ENCODE measurements around the gene PFN3.

Gene PFN3

DNA sequence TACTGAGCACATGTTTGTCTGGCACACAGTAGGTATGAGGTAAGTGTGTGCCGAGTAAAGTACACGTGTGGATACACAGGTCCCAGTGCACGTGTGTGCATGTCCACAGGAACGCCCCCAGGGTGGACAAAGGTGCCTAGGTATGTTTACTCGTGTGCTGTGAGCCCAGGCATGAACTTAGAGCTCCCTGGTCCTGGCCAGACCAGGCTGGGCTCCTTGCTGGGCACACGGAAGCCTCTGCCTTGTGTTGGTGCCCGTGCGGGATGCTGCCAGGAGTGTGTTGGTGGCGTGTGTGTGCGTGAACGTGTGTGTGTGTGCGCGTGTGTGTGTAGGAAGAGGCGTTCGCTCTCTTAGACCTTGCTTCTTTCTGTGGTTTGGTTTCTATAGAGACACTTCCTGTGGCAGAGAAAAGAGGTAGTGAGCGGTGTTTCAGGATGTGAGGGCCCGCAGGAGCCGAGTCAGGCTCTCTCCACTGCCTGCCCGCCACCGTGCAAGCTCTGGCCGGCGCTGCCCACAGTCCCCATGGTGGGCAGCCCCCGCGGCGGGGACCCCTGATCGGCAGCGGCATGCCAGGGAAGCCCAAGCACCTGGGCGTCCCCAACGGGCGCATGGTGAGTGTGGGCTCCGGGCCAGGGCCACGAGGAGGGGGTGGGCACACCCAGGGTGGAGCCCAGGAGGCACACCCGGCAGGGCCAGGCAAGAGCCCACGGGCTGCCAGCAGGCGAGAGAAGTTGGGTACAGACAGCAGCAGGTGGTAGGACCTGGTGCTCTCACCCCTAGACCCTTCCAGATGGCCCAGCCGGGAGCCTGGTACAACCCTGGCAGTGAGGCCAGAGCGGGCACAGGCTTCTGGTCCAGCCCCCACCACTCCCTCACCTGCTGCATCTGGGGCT, 42.8 kb downstream of the PFN3 start, which contains the start of gene RGS14:
Gene RGS14, plus strand, starts transcription at position 466 of the 893 bp plus-strand sequence. Its CDS starts 101 bp downstream, at position 567.
- DNase-seq, result peak; percentile 91

DNA sequence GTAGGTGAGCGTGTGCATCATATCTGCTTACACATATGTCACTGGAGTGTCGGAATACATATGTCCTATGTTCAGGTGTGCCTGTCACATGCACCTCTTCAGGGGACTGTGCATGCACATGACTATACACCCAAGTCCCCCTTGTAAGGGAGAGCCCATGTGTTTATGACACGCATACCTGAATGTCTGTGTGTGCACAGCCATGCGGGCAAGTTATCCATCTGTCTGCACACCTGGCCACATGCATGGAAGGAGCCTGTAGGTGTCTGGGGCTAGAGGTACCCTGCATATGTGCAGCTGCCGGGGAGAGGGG, 43.4 kb downstream of the PFN3 start:
- no peak for DNase-seq

DNA sequence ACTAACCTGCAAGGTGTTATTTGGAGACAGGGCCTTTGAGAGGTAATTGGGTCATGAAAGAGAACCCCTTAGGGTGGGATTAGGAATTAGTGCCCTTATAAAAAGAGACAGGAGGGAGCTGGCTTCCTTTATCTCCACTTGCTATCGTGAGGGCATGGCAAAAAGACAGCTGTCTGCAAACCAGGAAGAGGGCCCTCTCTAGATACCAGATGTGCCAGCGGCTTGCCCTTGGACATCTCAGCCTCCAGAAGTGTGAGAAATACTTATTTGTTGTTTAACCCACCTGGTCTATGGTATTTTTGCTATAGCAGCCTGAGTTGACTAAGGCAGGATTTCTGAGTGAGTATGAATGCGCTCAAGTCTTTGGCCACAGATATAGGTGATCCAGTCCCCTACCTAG, 43.7 kb downstream of the PFN3 start:
- DNase-seq, result no peak

DNA sequence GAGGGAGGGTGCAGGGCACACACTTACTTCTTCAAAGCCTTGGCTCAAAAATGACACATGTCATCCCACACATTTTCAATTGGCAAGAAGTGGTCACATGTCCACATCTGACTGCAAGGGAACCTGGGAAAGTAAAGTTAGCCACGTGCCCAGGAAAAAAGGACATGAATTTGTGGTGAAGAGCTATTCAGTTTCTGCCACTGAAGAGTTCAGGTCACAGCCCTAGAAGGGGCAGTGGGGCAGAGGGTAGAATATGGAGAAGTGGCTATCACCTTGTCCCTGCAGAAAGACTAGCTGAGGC, 44.6 kb downstream of the PFN3 start:
- no peak for DNase-seq

DNA sequence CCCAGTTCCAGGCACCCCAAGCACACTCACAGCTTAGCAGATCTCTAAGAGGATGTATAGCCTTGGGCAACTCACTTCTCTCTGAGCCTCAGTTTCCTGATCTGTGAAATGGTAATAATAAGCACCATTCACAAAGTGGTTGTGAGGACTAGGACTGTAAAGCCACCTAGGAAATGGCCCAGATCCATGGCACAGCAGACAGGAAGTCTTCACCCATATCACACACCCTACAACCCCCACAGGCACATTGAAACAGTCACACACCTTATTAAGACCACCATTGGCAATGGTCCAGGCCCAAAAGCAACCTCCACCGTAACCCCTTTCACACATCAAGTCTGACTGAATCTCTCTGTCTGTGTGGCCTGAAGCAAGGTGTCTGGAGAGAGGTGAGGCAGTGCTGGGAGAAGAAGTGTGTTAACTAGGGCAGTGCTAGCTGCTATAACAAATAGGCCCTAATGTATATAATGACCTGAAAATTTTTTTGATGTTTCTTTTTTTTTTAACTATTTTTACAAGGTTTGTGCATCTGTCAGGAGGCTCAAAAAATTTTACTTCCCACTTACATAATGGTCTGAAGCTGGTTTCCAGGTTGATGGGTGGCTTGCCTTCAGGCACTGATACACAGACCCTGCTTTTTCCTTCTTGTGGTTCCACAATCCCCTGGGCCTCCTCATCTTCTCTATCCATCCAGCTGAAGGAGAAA, 45.1 kb downstream of the PFN3 start:
- DNase-seq, result no peak

DNA sequence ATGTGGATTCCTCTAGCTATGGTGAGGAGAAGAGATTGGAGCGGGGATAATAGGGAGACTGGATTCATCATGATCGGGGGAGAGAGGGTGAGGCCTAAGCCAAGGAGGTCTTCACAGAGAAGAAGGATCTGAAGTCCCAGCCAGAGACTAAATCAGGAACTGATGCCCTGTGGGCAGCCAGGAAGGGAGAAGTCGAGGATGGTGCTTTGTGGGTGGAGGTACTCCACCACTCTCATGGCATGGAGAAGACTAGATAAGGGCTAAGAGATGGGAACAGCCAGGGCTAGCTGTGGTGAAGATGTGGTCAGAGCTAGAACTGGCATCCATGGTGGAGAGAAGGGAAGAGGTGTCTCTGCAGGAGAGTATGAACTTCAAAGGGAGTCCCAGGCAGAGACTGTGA, 45.8 kb downstream of the PFN3 start:
- no peak for DNase-seq

DNA sequence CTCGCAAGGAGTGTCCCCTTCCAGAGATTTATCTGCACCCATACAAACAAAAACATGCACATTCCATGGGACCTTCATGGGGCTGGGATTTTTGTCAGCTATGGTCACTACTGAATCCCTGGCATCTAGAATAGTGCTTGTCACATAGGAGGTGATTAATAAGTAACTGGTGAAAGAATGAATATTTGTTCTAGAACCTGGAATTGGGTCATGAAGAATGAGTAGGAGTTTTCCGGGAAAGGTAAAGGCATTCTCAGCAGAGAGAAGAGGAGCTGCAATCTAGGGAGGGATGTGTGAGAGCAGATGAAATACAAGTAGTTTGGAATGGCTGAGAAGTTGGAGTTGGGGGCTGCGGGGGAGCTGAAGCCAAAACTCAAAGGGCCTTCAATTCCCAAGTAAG, 46.2 kb downstream of the PFN3 start:
- no peak for DNase-seq

DNA sequence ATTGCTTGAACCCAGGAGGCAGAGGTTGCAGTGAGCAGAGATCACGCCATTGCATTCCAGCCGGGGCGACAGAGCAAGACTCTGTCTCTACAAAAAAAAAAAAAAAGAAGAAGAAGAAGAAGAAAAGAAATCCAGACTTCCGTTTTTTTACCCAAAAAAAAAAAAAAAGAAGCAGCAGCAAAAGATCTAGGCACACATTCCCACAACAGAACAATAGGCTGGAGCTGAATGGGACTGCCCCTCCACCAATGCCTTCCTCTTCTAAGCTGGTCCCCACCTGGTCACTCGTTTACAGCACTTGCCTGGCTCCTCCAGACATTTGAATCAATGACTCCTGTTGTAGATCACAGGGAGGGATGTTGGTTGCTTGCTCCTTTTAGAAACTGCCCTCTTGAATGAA, 47.4 kb downstream of the PFN3 start:
- no peak for DNase-seq

DNA sequence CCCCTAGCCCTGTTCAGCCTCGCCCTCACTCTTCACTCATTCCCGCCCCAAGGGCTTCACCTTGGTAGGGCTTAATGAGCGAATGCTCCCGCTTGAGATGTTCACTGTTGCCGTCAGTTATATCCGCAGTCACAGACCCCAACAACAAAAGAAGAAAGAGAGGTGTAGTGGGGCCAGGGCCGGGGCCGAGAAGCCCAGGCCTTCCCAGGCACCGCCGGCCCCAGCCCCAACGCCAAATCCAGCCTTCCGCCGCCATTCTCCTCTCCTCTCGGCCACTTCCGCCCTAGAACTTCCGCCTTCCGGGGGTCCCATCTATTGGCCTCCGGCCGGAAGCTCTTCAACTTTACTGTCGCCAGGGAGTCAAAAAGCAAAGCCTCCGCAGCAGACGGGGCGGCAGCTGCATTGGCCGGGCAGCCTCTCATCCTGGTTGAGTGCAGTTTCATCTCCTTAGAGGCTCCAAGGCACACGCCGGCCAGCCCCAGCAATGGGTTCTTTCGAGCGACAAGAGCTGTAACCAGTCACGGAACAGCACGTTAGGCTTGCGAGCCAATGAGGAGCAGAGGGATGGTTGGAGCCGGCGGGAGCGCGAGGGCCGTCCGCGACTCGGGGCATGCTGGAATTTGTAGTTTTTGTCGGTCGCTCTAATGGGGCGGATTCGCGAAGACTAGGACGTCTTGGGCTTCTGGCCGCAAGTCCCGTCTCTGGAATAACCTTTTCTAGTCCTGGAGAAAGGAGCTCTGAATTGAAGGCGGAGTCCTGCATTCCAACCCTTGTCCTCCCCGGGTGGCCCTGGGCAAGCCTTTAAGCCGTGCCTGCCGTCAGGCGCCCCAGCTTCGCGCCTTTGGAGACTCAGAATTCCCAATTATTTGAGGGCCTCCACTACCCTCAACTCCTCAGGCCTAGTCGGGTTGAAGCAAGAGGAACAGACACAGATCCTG, 48.8 kb downstream of the PFN3 start, which contains the start of gene LMAN2:
Gene LMAN2, minus strand, starts transcription at position 277 of the 938 bp plus-strand sequence. Its CDS starts 21 bp downstream, at position 256.
- DNase-seq, result peak; percentile 95

DNA sequence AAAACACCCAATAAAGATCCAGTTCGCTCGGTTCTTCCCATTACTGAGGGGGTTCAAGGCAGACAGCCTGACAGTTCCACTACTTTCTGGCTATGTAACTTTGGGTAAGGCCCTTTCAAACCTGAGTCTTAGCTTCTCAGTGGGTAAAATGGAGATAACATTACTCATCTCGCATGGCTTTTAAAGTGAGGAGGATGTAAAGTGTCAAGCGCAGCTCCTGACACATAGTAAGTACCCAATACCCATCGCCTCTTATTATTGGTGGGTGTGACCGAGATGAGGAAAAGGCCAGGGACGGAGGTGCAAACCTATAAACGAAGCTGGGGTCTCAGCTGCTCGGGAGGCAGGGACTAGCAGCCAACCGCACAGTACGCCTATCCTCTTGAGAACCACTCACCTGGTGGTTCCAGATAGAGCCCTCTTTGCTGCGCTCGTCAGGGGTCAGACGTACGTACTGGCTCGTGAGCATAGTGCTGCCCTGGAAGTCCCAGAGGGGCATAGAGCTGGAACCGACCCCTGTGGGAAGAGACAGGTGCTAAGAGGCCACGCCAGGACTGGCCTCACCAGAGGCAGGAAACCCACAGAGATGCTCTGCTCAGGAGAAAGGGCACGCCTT, 49.6 kb downstream of the PFN3 start:
- DNase-seq, result no peak
